H9 (cell line): ENCODE data around the gene RAD51D. TPM values are rescaled to one million over a fixed set of nuclear protein-coding genes. Genes with fewer than 3 reads are reported as not detected.

Source experiments
- DNase-seq: peaks from one replicate; pipeline ENCODE4 v3.0.0-alpha.2; 2017
- H2AFZ ChIP-seq: one replicate; pipeline ENCODE4 v1.6.1; 2013; ENCODE audit warnings: mild to moderate bottlenecking, low read length, control low read depth, moderate library complexity
- H2AK5ac ChIP-seq: 2 replicates; pipeline ENCODE4 v1.6.1; 2013; ENCODE audit warnings: low read length, control low read depth, mixed read lengths; ENCODE audit not compliant: insufficient read length
- H2BK120ac ChIP-seq: one replicate; pipeline ENCODE4 v1.6.1; 2013; ENCODE audit warnings: low read depth, mild to moderate bottlenecking, low read length, control low read depth, inconsistent platforms; ENCODE audit not compliant: poor library complexity, severe bottlenecking
- H2BK12ac ChIP-seq: 2 replicates; pipeline ENCODE4 v1.6.1; 2013; ENCODE audit warnings: low read length, control low read depth, mixed read lengths, low read depth; ENCODE audit not compliant: insufficient read length
- H2BK15ac ChIP-seq: 2 replicates; pipeline ENCODE4 v1.6.1; 2013; ENCODE audit warnings: low read depth, low read length, control low read depth
- H2BK20ac ChIP-seq: one replicate; pipeline ENCODE4 v1.6.1; 2013; ENCODE audit warnings: low read depth, mild to moderate bottlenecking, low read length, control low read depth, inconsistent platforms; ENCODE audit not compliant: poor library complexity, severe bottlenecking
- H2BK5ac ChIP-seq: 2 replicates; pipeline ENCODE4 v1.6.1; 2013; ENCODE audit warnings: low read length, control low read depth, mixed read lengths; ENCODE audit not compliant: insufficient read length
- H3K14ac ChIP-seq: 2 replicates; pipeline ENCODE4 v1.6.1; 2013; ENCODE audit warnings: low read length, control low read depth; ENCODE audit not compliant: insufficient read depth
- H3K18ac ChIP-seq: 2 replicates; pipeline ENCODE4 v1.6.1; 2013; ENCODE audit warnings: low read depth, mild to moderate bottlenecking, mixed read lengths, low read length, control low read depth; ENCODE audit not compliant: insufficient read length
- H3K23ac ChIP-seq: 2 replicates; pipeline ENCODE4 v1.6.1; 2013; ENCODE audit warnings: low read length, control low read depth, mixed read lengths, low read depth; ENCODE audit not compliant: insufficient read length
- H3K23me2 ChIP-seq: 2 replicates; pipeline ENCODE4 v1.6.1; 2013; ENCODE audit warnings: low read depth, mild to moderate bottlenecking, mixed read lengths, low read length, control low read depth; ENCODE audit not compliant: insufficient read length, poor library complexity, severe bottlenecking
- H3K27ac ChIP-seq: 2 replicates; pipeline ENCODE4 v1.5.1; 2013; ENCODE audit warnings: low read length, control low read depth, mixed read lengths, low read depth; ENCODE audit not compliant: insufficient read length
- H3K27me3 ChIP-seq: 2 replicates; pipeline ENCODE4 v1.6.1; 2013; ENCODE audit warnings: low read length, control low read depth, inconsistent platforms; ENCODE audit not compliant: insufficient read depth
- H3K4ac ChIP-seq: 2 replicates; pipeline ENCODE4 v1.6.1; 2013; ENCODE audit warnings: low read depth, mild to moderate bottlenecking, control low read depth, inconsistent platforms, low read length, moderate library complexity
- H3K4me1 ChIP-seq: 2 replicates; pipeline ENCODE4 v1.6.1; 2013; ENCODE audit warnings: low read length, control low read depth, inconsistent platforms; ENCODE audit not compliant: insufficient read depth
- H3K4me2 ChIP-seq: 2 replicates; pipeline ENCODE4 v1.6.1; 2013; ENCODE audit warnings: low read length, control low read depth, mixed read lengths; ENCODE audit not compliant: insufficient read length, insufficient read depth
- H3K56ac ChIP-seq: 2 replicates; pipeline ENCODE4 v1.6.1; 2013; ENCODE audit warnings: low read depth, mild to moderate bottlenecking, mixed read lengths, low read length, control low read depth; ENCODE audit not compliant: insufficient read length
- H3K79me1 ChIP-seq: 2 replicates; pipeline ENCODE4 v1.6.1; 2013; ENCODE audit warnings: low read depth, mild to moderate bottlenecking, moderate library complexity, low read length, control low read depth, inconsistent platforms; ENCODE audit not compliant: insufficient read depth, poor library complexity, severe bottlenecking
- H3K79me2 ChIP-seq: 2 replicates; pipeline ENCODE4 v1.6.1; 2013; ENCODE audit warnings: low read length, control low read depth, inconsistent platforms; ENCODE audit not compliant: insufficient read depth
- H3K9ac ChIP-seq: 2 replicates; pipeline ENCODE4 v1.6.1; 2013; ENCODE audit warnings: low read length, control low read depth, mixed read lengths; ENCODE audit not compliant: insufficient read length; ENCODE audit errors: extremely low read depth
- H3K9me3 ChIP-seq: one replicate; pipeline ENCODE4 v1.6.1; 2013; ENCODE audit warnings: low read depth, low read length, inconsistent platforms; ENCODE audit not compliant: control insufficient read depth
- H3T11ph ChIP-seq: one replicate; pipeline ENCODE4 v1.6.1; 2013; ENCODE audit warnings: mild to moderate bottlenecking, low read length, control low read depth, inconsistent platforms
- H4K20me1 ChIP-seq: one replicate; pipeline ENCODE4 v1.6.1; 2013; ENCODE audit not compliant: control insufficient read depth, insufficient read length, insufficient read depth
- H4K5ac ChIP-seq: 2 replicates; pipeline ENCODE4 v1.6.1; 2013; ENCODE audit warnings: low read depth, mild to moderate bottlenecking, mixed read lengths, low read length, control low read depth; ENCODE audit not compliant: insufficient read length
- H4K8ac ChIP-seq: replicated peaks from 2 replicates; pipeline ENCODE4 v1.6.1; 2013; ENCODE audit warnings: low read length, control low read depth, mixed read lengths, low read depth; ENCODE audit not compliant: insufficient read length
- H4K91ac ChIP-seq: 2 replicates; pipeline ENCODE4 v1.6.1; 2013; ENCODE audit warnings: low read depth, mild to moderate bottlenecking, moderate library complexity, mixed read lengths, low read length, control low read depth; ENCODE audit not compliant: insufficient read length
- H3K27ac Mint-ChIP-seq, 3 experiments: 2 replicates in 2 of 3; 3 replicates in 1 of 3; pipeline ENCODE4 v1.8.0; 2020 to 2021; ENCODE audit warnings: mixed read lengths in 3 of 3, mild to moderate bottlenecking in 1 of 3, moderate library complexity in 1 of 3
- H3K27me3 Mint-ChIP-seq: 2 replicates; pipeline ENCODE4 v1.8.0; 2021; ENCODE audit warnings: low read depth, mild to moderate bottlenecking, moderate library complexity, mixed read lengths
- H3K36me3 Mint-ChIP-seq, 3 experiments: 2 replicates in 2 of 3; 3 replicates in 1 of 3; pipeline ENCODE4 v1.8.0; 2020 to 2021; ENCODE audit warnings: low read depth in 3 of 3, mixed read lengths in 3 of 3; ENCODE audit not compliant: insufficient read depth in 1 of 3
- H3K4me1 Mint-ChIP-seq, 2 experiments: 2 replicates each; pipeline ENCODE4 v1.8.0; 2020; ENCODE audit warnings: mixed read lengths in 2 of 2
- H3K4me3 Mint-ChIP-seq, 2 experiments: 2 replicates in 1 of 2; 3 replicates in 1 of 2; pipeline ENCODE4 v1.8.0; 2020 to 2021; ENCODE audit warnings: mild to moderate bottlenecking in 2 of 2, mixed read lengths in 2 of 2, moderate library complexity in 1 of 2
- H3K9me3 Mint-ChIP-seq, 2 experiments: 2 replicates in 1 of 2; 3 replicates in 1 of 2; pipeline ENCODE4 v1.8.0; 2020; ENCODE audit warnings: mild to moderate bottlenecking in 2 of 2, mixed read lengths in 2 of 2, moderate library complexity in 1 of 2
- CTCF ChIP-seq: fragments of 200-600 bp; sonication (generic); conservative IDR thresholded peaks from 3 replicates; pipeline ENCODE4 v1.8.0; 2021; ENCODE audit warnings: antibody characterized with exemption, mild to moderate bottlenecking
- WGBS: extraction: QIAGEN DNeasy Blood & Tissue Kit; methylation state at CpG from one replicate; pipeline ENCODE4 v1.1.7; 2013; ENCODE audit warnings: missing lambda C conversion rate, low lambda C conversion rate, mixed read lengths; ENCODE audit not compliant: insufficient read length; ENCODE audit errors: extremely low coverage; 5-methylcytosine and 5-hydroxymethylcytosine counted together
- total RNA-seq: library from RNA; stranded (reverse); gene quantifications from 2 replicates; pipeline ENCODE4 v1.2.1, GENCODE V29; 2021

The RAD51D gene
- total RNA-seq, 1 experiment from 2014 or later = 15.8 TPM

- Mint-ChIP-seq H3K27ac (peak overlapping the region in 1 of 3 experiments; percentile 34; a peak in 1 of 7 replicates), H3K27me3 (no peaks in the 10 kb centered on the region), H3K36me3 (no peaks in the 10 kb centered on the region), H3K9me3 (no peaks in the 10 kb centered on the region), H3K4me1 (peaks cover 30 to 31% of the 10 kb centered on the region in 2 experiments), H3K4me3 (no peak overlapping the region)
- Histone ChIP-seq H3K4me1 (no peaks in the 10 kb centered on the region; the same call in 1 of the 2 replicates), H3K18ac (no peak overlapping the region), H3K79me1 (no peaks in the 10 kb centered on the region), H2BK120ac (no peak overlapping the region), H3K56ac (no peak overlapping the region), H3T11ph (no peak overlapping the region), H2BK20ac (no peak overlapping the region), H3K14ac (no peak overlapping the region), H4K91ac (no peak overlapping the region), H4K5ac (no peak overlapping the region), H2BK15ac (no peak overlapping the region), H3K4ac (no peak overlapping the region), H3K9ac (no peak overlapping the region), H3K27me3 (no peaks in the 10 kb centered on the region), H3K27ac (no peak overlapping the region), H3K4me2 (no peak overlapping the region), H4K20me1 (no peaks in the 10 kb centered on the region), H3K23me2 (no peaks in the 10 kb centered on the region), H4K8ac (no peak overlapping the region), H2BK5ac (no peak overlapping the region), H3K23ac (no peak overlapping the region), H2BK12ac (no peak overlapping the region), H2AFZ (no peak overlapping the region), H3K79me2 (no peaks in the 10 kb centered on the region), H2AK5ac (no peak overlapping the region), H3K9me3 (no peaks in the 10 kb centered on the region)
- no peak for DNase-seq
- WGBS = no CpG with 5 or more reads among the region's 2 CpGs
- TF ChIP-seq CTCF = no peak
Observed at GRCh38 chr17:35068249-35068648, 51.4 kb downstream of the RAD51D start.
